HepG2 (cell line): ENCODE data around the gene STAT6. TPM values are rescaled to one million over a fixed set of nuclear protein-coding genes. Genes with fewer than 3 reads are reported as not detected.

ENCODE experiments used
- KAT8 ChIP-seq: IDR thresholded peaks from 2 replicates; pipeline ENCODE4 v1.6.1; 2016; ENCODE audit warnings: missing genetic modification reagents, missing compliant biosample characterization
- SMAD1 ChIP-seq: sonication (generic); formaldehyde crosslinking; IDR thresholded peaks from 2 replicates; pipeline ENCODE4 v1.4.0; 2020; ENCODE audit warnings: missing genetic modification reagents, low read depth, mild to moderate bottlenecking, borderline replicate concordance
- SRSF9 ChIP-seq: fragments of 200-400 bp; formaldehyde crosslinking; IDR thresholded peaks from 2 replicates; pipeline ENCODE4 v1.6.1; 2018; ENCODE audit warnings: borderline replicate concordance, mild to moderate bottlenecking, low read depth, low read length; ENCODE audit not compliant: insufficient read depth, poor library complexity, severe bottlenecking
- TP53 ChIP-seq: sonication (generic); formaldehyde crosslinking; conservative IDR thresholded peaks from 2 replicates; pipeline ENCODE4 v1.4.0; 2020; ENCODE audit warnings: missing genetic modification reagents
- ZNF296 ChIP-seq: sonication (generic); formaldehyde crosslinking; conservative IDR thresholded peaks from 2 replicates; pipeline ENCODE4 v1.5.0; 2020; ENCODE audit warnings: mild to moderate bottlenecking, missing genetic modification reagents
- ZNF816 ChIP-seq: sonication (generic); formaldehyde crosslinking; IDR thresholded peaks from 2 replicates; pipeline ENCODE4 v1.8.0; 2022; ENCODE audit warnings: missing genetic modification reagents, mild to moderate bottlenecking, borderline replicate concordance
- polyA plus RNA-seq, 8 experiments: library from polyadenylated mRNA; depleted of rRNA in 3 of 8; stranded (reverse) in 7 of 8; unstranded in 1 of 8; fragments of >200 nt; fragmentation: Illumina TruSeq in 4 of 8; extraction: Trizol in 4 of 8; gene quantifications; 2 replicates each; pipeline versions ENCODE4 v1.2.1 to v1.2.3, GENCODE V29; 2011 to 2016; ENCODE audit warnings: low read depth in 4 of 8, missing spikeins in 1 of 8, mixed read lengths in 1 of 8; ENCODE audit not compliant: insufficient read depth in 1 of 8
- total RNA-seq, 5 experiments: library from RNA; depleted of rRNA; stranded (reverse); fragments of >200 nt; fragmentation: Illumina TruSeq; extraction: Trizol; gene quantifications; 2 replicates each; pipeline ENCODE4 v1.2.3, GENCODE V29; 2016; ENCODE audit warnings: low read depth in 1 of 5
- TF ChIP-seq, protein P1 (sequence below), 2 experiments: sonication (generic) in 1 of 2; formaldehyde crosslinking in 1 of 2; IDR thresholded peaks; 2 replicates each; pipeline versions ENCODE4 v1.4.0 to v1.6.1; 2016 to 2020; ENCODE audit warnings: borderline replicate concordance in 1 of 2, low read depth in 1 of 2, mild to moderate bottlenecking in 1 of 2, missing genetic modification reagents in 1 of 2
- TF ChIP-seq, protein P2 (sequence below): sonication (generic); formaldehyde crosslinking; IDR thresholded peaks from 2 replicates; pipeline ENCODE4 v1.4.0; 2020; ENCODE audit warnings: missing genetic modification reagents, borderline replicate concordance
- TF ChIP-seq, protein P3 (sequence below): sonication (generic); formaldehyde crosslinking; IDR thresholded peaks from 2 replicates; pipeline ENCODE4 v1.8.1; 2022; ENCODE audit warnings: low read depth, mild to moderate bottlenecking, missing genetic modification reagents
- TF ChIP-seq, protein P4 (sequence below): sonication (generic); formaldehyde crosslinking; IDR thresholded peaks from 2 replicates; pipeline ENCODE4; 2020; ENCODE audit warnings: missing genetic modification reagents, mild to moderate bottlenecking, borderline replicate concordance

STAT6 gene
- total and polyA plus RNA-seq, 2 of the 13 experiments (the other 11 are each of a cell fraction or from before 2014, with no cell fraction given) = 28.0 to 62.2 TPM

DNA sequence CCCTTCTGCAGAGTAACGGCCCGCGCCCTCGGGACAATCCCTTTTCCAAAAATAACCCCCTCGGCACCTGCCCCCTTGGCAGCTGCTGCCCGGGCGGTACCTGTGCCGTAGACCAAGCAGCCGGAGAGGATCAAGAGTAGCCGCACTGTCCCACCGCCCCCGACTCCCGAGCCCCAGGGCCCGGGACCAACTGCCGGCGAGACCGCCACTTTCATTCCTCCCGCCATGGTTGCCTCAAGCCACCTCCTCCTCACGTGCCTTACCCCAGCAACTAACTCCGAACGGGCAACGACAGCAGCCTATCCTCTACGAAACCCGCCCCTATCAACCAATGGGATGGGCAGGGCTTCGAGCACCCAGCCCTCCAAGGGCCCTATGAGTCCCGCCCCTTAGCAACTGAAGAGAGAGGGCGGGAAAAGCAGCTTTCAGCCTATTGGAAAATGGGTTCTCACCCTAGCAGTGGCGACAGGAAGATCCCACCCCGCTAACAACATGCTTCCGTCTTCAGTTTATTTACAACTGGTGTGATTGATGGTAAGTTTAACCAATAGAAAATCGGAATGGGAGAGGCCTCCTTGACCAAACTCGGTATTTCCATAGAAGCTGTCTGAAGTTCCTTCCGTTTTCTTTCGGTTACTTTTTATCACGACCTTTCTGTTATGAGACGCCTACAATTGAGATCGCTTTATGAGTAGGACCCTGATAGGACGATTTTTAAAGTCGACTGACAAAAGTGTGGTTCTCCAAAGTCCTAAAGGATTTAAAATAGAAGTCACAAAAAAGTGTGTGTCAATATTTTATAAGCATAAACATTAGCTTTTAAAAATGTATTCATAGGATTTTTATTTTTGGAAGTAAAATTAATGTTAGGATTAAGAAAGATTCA is 32.4 kb downstream of the STAT6 start, which contains the start of gene NEMP1 (continued):
- TF ChIP-seq, protein P1, sequence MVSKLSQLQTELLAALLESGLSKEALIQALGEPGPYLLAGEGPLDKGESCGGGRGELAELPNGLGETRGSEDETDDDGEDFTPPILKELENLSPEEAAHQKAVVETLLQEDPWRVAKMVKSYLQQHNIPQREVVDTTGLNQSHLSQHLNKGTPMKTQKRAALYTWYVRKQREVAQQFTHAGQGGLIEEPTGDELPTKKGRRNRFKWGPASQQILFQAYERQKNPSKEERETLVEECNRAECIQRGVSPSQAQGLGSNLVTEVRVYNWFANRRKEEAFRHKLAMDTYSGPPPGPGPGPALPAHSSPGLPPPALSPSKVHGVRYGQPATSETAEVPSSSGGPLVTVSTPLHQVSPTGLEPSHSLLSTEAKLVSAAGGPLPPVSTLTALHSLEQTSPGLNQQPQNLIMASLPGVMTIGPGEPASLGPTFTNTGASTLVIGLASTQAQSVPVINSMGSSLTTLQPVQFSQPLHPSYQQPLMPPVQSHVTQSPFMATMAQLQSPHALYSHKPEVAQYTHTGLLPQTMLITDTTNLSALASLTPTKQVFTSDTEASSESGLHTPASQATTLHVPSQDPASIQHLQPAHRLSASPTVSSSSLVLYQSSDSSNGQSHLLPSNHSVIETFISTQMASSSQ (IDR thresholded peaks at IDR 0.05; ENCODE audit: low read depth) = no peak
- TF ChIP-seq, protein P1 (CRISPR knock-in tag; IDR thresholded peaks at IDR 0.05; ENCODE audit: borderline replicate concordance) = no peak
- TF ChIP-seq SMAD1 (CRISPR knock-in tag) (no peak), TP53 (CRISPR knock-in tag) (no peak), ZNF296 (CRISPR knock-in tag) (no peak; the same call in 1 of the 2 replicates), KAT8 (CRISPR knock-in tag) (peak; percentile 83), ZNF816 (CRISPR knock-in tag) (no peak), SRSF9 (no peak)
- TF ChIP-seq, protein P2, sequence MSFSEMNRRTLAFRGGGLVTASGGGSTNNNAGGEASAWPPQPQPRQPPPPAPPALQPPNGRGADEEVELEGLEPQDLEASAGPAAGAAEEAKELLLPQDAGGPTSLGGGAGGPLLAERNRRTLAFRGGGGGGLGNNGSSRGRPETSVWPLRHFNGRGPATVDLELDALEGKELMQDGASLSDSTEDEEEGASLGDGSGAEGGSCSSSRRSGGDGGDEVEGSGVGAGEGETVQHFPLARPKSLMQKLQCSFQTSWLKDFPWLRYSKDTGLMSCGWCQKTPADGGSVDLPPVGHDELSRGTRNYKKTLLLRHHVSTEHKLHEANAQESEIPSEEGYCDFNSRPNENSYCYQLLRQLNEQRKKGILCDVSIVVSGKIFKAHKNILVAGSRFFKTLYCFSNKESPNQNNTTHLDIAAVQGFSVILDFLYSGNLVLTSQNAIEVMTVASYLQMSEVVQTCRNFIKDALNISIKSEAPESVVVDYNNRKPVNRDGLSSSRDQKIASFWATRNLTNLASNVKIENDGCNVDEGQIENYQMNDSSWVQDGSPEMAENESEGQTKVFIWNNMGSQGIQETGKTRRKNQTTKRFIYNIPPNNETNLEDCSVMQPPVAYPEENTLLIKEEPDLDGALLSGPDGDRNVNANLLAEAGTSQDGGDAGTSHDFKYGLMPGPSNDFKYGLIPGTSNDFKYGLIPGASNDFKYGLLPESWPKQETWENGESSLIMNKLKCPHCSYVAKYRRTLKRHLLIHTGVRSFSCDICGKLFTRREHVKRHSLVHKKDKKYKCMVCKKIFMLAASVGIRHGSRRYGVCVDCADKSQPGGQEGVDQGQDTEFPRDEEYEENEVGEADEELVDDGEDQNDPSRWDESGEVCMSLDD (CRISPR knock-in tag) = no peak
- TF ChIP-seq, protein P3, sequence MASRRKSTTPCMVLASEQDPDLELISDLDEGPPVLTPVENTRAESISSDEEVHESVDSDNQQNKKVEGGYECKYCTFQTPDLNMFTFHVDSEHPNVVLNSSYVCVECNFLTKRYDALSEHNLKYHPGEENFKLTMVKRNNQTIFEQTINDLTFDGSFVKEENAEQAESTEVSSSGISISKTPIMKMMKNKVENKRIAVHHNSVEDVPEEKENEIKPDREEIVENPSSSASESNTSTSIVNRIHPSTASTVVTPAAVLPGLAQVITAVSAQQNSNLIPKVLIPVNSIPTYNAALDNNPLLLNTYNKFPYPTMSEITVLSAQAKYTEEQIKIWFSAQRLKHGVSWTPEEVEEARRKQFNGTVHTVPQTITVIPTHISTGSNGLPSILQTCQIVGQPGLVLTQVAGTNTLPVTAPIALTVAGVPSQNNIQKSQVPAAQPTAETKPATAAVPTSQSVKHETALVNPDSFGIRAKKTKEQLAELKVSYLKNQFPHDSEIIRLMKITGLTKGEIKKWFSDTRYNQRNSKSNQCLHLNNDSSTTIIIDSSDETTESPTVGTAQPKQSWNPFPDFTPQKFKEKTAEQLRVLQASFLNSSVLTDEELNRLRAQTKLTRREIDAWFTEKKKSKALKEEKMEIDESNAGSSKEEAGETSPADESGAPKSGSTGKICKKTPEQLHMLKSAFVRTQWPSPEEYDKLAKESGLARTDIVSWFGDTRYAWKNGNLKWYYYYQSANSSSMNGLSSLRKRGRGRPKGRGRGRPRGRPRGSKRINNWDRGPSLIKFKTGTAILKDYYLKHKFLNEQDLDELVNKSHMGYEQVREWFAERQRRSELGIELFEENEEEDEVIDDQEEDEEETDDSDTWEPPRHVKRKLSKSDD (CRISPR knock-in tag) = 0 out of 2 replicates have a peak, but pooled peaks have one; percentile 46
- TF ChIP-seq, protein P4, sequence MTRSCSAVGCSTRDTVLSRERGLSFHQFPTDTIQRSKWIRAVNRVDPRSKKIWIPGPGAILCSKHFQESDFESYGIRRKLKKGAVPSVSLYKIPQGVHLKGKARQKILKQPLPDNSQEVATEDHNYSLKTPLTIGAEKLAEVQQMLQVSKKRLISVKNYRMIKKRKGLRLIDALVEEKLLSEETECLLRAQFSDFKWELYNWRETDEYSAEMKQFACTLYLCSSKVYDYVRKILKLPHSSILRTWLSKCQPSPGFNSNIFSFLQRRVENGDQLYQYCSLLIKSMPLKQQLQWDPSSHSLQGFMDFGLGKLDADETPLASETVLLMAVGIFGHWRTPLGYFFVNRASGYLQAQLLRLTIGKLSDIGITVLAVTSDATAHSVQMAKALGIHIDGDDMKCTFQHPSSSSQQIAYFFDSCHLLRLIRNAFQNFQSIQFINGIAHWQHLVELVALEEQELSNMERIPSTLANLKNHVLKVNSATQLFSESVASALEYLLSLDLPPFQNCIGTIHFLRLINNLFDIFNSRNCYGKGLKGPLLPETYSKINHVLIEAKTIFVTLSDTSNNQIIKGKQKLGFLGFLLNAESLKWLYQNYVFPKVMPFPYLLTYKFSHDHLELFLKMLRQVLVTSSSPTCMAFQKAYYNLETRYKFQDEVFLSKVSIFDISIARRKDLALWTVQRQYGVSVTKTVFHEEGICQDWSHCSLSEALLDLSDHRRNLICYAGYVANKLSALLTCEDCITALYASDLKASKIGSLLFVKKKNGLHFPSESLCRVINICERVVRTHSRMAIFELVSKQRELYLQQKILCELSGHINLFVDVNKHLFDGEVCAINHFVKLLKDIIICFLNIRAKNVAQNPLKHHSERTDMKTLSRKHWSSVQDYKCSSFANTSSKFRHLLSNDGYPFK (CRISPR knock-in tag) = no peak
